ENCODE measurements around the gene ZNF268.

- TF ChIP-seq CTCF (IDR thresholded peaks at IDR 0.05), result no peak
- no peak for TF ChIP-seq POLR2A (IDR thresholded peaks at IDR 0.05)
Measured at GRCh38 chr12:133256321-133256720, 75.0 kb downstream of the ZNF268 start.

Measured in adrenal gland (tissue), 5 donors.